ENCODE measurements around the gene CYYR1. TPM values are rescaled to one million over a fixed set of nuclear protein-coding genes. Genes with fewer than 3 reads are reported as not detected.

The CYYR1 gene
- total RNA-seq, 1 experiment from 2014 or later: 0.12 TPM

- BruUV-seq (replicated peaks): no TSS peak
- H3K27ac ChIP-seq (ENCODE audit: low read depth, low read length): no peak overlapping the region
- H3K27me3 ChIP-seq (ENCODE audit: insufficient read depth, low read length): no peaks in the 10 kb centered on the region
- intact Hi-C loops (cut with micrococcal nuclease): no loop called here
- no peak for ATAC-seq
- H3K9me3 ChIP-seq (ENCODE audit: control insufficient read depth in 1 of 2, insufficient read depth in 1 of 2, low read depth in 1 of 2, low read length in 2 of 2): no peaks in the 10 kb centered on the region
- H3K9me2 ChIP-seq (ENCODE audit: insufficient read depth): no peaks in the 10 kb centered on the region
- H2AFZ ChIP-seq (ENCODE audit: low read depth, low read length, poor library complexity, severe bottlenecking): no peak overlapping the region
- ChIA-PET RAD21 (ENCODE audit: low non-redundant PET in 1 of 2, low total read pairs in 2 of 2, uncharacterized antibody in 2 of 2, unreplicated experiment in 2 of 2) (no interaction called here), CTCF (no interaction called here), POLR2A (no interaction called here)
- no peaks in the 10 kb centered on the region for H3K79me2 ChIP-seq (ENCODE audit: insufficient read depth, low read length)
- no peak overlapping the region for H3K4me3 ChIP-seq (replicated peaks in 1 of 2; ENCODE audit: low read depth in 1 of 2, low read length in 2 of 2)
- no peak for DNase-seq (ENCODE audit: low read depth, low spot score)
- no peaks in the 10 kb centered on the region for H3K36me3 ChIP-seq (ENCODE audit: control insufficient read depth in 1 of 2, insufficient read depth in 2 of 2, low read length in 2 of 2)
- no peak overlapping the region for H3K9ac ChIP-seq (ENCODE audit: low read length)
- H3K4me2 ChIP-seq (ENCODE audit: low read length): no peak overlapping the region
- TF ChIP-seq ZFX (IDR thresholded peaks at IDR 0.05): no peak
- no peaks in the 10 kb centered on the region for H3K4me1 ChIP-seq (ENCODE audit: control insufficient read depth in 1 of 2, insufficient read depth in 2 of 2, low read length in 2 of 2)
- no peaks in the 10 kb centered on the region for H4K20me1 ChIP-seq (ENCODE audit: insufficient read depth)
Observed at GRCh38 chr21:26448751-26449150, 124.3 kb downstream of the CYYR1 start.

GRCh38 chr21:26447932-26448475 lies 125.1 kb downstream of the CYYR1 start:
- Histone ChIP-seq H2AFZ (ENCODE audit: low read depth, low read length, poor library complexity, severe bottlenecking) (no peak overlapping the region), H3K9me3 (ENCODE audit: control insufficient read depth in 1 of 2, insufficient read depth in 1 of 2, low read depth in 1 of 2, low read length in 2 of 2) (no peaks in the 10 kb centered on the region), H3K27me3 (ENCODE audit: insufficient read depth, low read length) (no peaks in the 10 kb centered on the region), H3K27ac (ENCODE audit: low read depth, low read length) (no peak overlapping the region), H3K36me3 (ENCODE audit: control insufficient read depth in 1 of 2, insufficient read depth in 2 of 2, low read length in 2 of 2) (no peaks in the 10 kb centered on the region), H3K9ac (ENCODE audit: low read length) (no peak overlapping the region), H3K4me3 (replicated peaks in 1 of 2; ENCODE audit: low read depth in 1 of 2, low read length in 2 of 2) (no peak overlapping the region), H3K9me2 (ENCODE audit: insufficient read depth) (no peaks in the 10 kb centered on the region), H3K79me2 (ENCODE audit: insufficient read depth, low read length) (no peaks in the 10 kb centered on the region), H3K4me1 (ENCODE audit: control insufficient read depth in 1 of 2, insufficient read depth in 2 of 2, low read length in 2 of 2) (no peaks in the 10 kb centered on the region), H3K4me2 (ENCODE audit: low read length) (no peak overlapping the region), H4K20me1 (ENCODE audit: insufficient read depth) (no peaks in the 10 kb centered on the region)
- ATAC-seq: no peak
- TF ChIP-seq POLR2AphosphoS5 (IDR thresholded peaks at IDR 0.05; ENCODE audit: low read depth, low read length): no peak
- no peak for TF ChIP-seq MAX (IDR thresholded peaks at IDR 0.05)
- no peak for TF ChIP-seq FOSL1 (IDR thresholded peaks at IDR 0.05; ENCODE audit: low read depth)
- no peak for TF ChIP-seq POLR2A (IDR thresholded peaks at IDR 0.05; ENCODE audit: borderline replicate concordance, extremely low read depth, insufficient read depth, insufficient read length)
- TF ChIP-seq RAD21 (IDR thresholded peaks at IDR 0.05; ENCODE audit: low read depth): no peak
- TF ChIP-seq ATF3 (IDR thresholded peaks at IDR 0.05): no peak
- no peak for TF ChIP-seq EZH2phosphoT487 (IDR thresholded peaks at IDR 0.05; ENCODE audit: borderline replicate concordance)
- TF ChIP-seq CTCF (IDR thresholded peaks at IDR 0.05 in 2 of 3, conservative IDR thresholded peaks at IDR 0.05 in 1 of 3; ENCODE audit: borderline replicate concordance in 1 of 3, insufficient read depth in 1 of 3, low read depth in 2 of 3, low read length in 2 of 3): no peak
- TF ChIP-seq JUND (IDR thresholded peaks at IDR 0.05): no peak
- TF ChIP-seq EGR1 (IDR thresholded peaks at IDR 0.05; ENCODE audit: low read depth): no peak
- no peak for TF ChIP-seq ZFX (IDR thresholded peaks at IDR 0.05)
- no peak for TF ChIP-seq ZBTB33 (IDR thresholded peaks at IDR 0.05; ENCODE audit: extremely low read depth, insufficient replicate concordance, low read length)
- TF ChIP-seq YY1 (IDR thresholded peaks at IDR 0.05; ENCODE audit: extremely low read depth, insufficient replicate concordance, low read depth, low read length): no peak
- TF ChIP-seq SRF (IDR thresholded peaks at IDR 0.05; ENCODE audit: low read depth): no peak
- TF ChIP-seq TCF7L2 (IDR thresholded peaks at IDR 0.05; ENCODE audit: borderline replicate concordance, extremely low read depth, insufficient read depth, insufficient read length): no peak
- no peak for TF ChIP-seq SP1 (IDR thresholded peaks at IDR 0.05; ENCODE audit: low read depth)
- TF ChIP-seq SIN3A (IDR thresholded peaks at IDR 0.05; ENCODE audit: low read depth): no peak
- no peak for TF ChIP-seq ZNF274 (IDR thresholded peaks at IDR 0.05; ENCODE audit: low read depth, low read length)
- no peak for DNase-seq (ENCODE audit: low read depth, low spot score)
- ChIA-PET RAD21 (ENCODE audit: low non-redundant PET in 1 of 2, low total read pairs in 2 of 2, uncharacterized antibody in 2 of 2, unreplicated experiment in 2 of 2) (no interaction called here), POLR2A (no interaction called here), CTCF (no interaction called here)
- intact Hi-C loops (cut with micrococcal nuclease): no loop called here
- no TSS peak for BruUV-seq (replicated peaks)
